Measurements from ENCODE around the gene SENP7. TPM values are rescaled to one million over a fixed set of nuclear protein-coding genes. Genes with fewer than 3 reads are reported as not detected.

The SENP7 gene
- total and polyA plus RNA-seq, 12 donors = 3.6 to 18.9 (median 10.0) TPM

GRCh38 chr3:101536266-101536665 lies 23.3 kb upstream of the SENP7 start:
- intact Hi-C loops (cut with DNase I) = no loop called here
- no peak for TF ChIP-seq CTCF (IDR thresholded peaks at IDR 0.05)
- Histone ChIP-seq H3K27ac (no peak overlapping the region), H3K9me3 (no peaks in the 10 kb centered on the region), H3K27me3 (no peaks in the 10 kb centered on the region), H3K4me1 (peaks cover 0 to 7% (median 0%) of the 10 kb centered on the region in 9 donors), H3K4me3 (no peak overlapping the region), H3K36me3 (no peaks in the 10 kb centered on the region)
- no peak for ATAC-seq
- 93 to 100% methylated on average over 1 of the region's 1 CpG for WGBS, 2 donors
- no peak for DNase-seq

- H3K27ac ChIP-seq = no peak overlapping the region
- no peaks in the 10 kb centered on the region for H3K27me3 ChIP-seq
- H3K9me3 ChIP-seq = peaks cover 0 to under 1% (median 0%) of the 10 kb centered on the region in 11 donors
- no peak overlapping the region for H3K4me3 ChIP-seq
- H3K4me1 ChIP-seq = peaks cover 0 to 7% (median 0%) of the 10 kb centered on the region in 9 donors
- H3K36me3 ChIP-seq = no peaks in the 10 kb centered on the region
- TF ChIP-seq CTCF (IDR thresholded peaks at IDR 0.05) = no peak
- DNase-seq (no peak), ATAC-seq (no peak)
- 81 to 89% methylated on average over 5 of the region's 5 CpGs for WGBS, 2 donors
- intact Hi-C loops (cut with DNase I) = no loop called here
Measured at GRCh38 chr3:101535221-101535620, 22.2 kb upstream of the SENP7 start.

GRCh38 chr3:101533603-101533968 lies 20.6 kb upstream of the SENP7 start:
- DNase-seq = no peak
- intact Hi-C loops (cut with DNase I) = no loop called here
- H3K4me3 ChIP-seq = no peak overlapping the region
- no peak for ATAC-seq
- peaks cover 0 to 7% (median 0%) of the 10 kb centered on the region in 9 donors for H3K4me1 ChIP-seq
- H3K9me3 ChIP-seq = peaks cover 0 to 3% (median 0%) of the 10 kb centered on the region in 11 donors
- TF ChIP-seq CTCF (IDR thresholded peaks at IDR 0.05) = no peak
- H3K36me3 ChIP-seq = no peaks in the 10 kb centered on the region
- 75 to 82% methylated on average over 1 of the region's 1 CpG for WGBS, 2 donors
- H3K27ac ChIP-seq = no peak overlapping the region
- no peaks in the 10 kb centered on the region for H3K27me3 ChIP-seq

GRCh38 chr3:101532783-101533602 lies 20.0 kb upstream of the SENP7 start:
- peak in 4 of 8 donors; percentile 39 to 49 (median 46) for ATAC-seq
- Histone ChIP-seq H3K9me3 (peaks cover 0 to 3% (median 0%) of the 10 kb centered on the region in 11 donors), H3K4me3 (no peak overlapping the region), H3K4me1 (peaks cover 0 to 7% (median 0%) of the 10 kb centered on the region in 9 donors), H3K27me3 (no peaks in the 10 kb centered on the region), H3K36me3 (no peaks in the 10 kb centered on the region), H3K27ac (no peak overlapping the region)
- 41 to 45% methylated on average over 9 of the region's 9 CpGs for whole genome bisulfite sequencing, 2 donors
- DNase-seq = no peak
- no peak for TF ChIP-seq CTCF (IDR thresholded peaks at IDR 0.05)
- intact Hi-C loops (cut with DNase I) = no loop called here
